Right lobe of liver (tissue), 4 donors: ENCODE measurements around the gene DTNA.

Experiments used
- CTCF ChIP-seq, 4 donors: fragments of 200-600 bp in 3 of 4; fragments of 450-650 bp in 1 of 4; IDR thresholded peaks; one replicate each; pipeline versions ENCODE4 v1.5.1 to v1.8.0; 2016 to 2022; ENCODE audit warnings: antibody characterized with exemption in 4 of 4, mild to moderate bottlenecking in 2 of 4
- POLR2A ChIP-seq: fragments of 450-650 bp; IDR thresholded peaks from one replicate; pipeline ENCODE4 v1.6.1; 2017; ENCODE audit warnings: antibody characterized with exemption, mild to moderate bottlenecking
- donor health status: DM: no; HTN: no; CAD: no.
- donor health status: DM: no; HTN: no; CAD: no.
- donor health status: DM: no; HTN: yes; CAD: no.

GRCh38 chr18:34844072-34844471 is 134.0 kb downstream of the DTNA start:
- TF ChIP-seq POLR2A (no peak), CTCF (IDR thresholded peaks at IDR 0.05) (no peak)
